BLaER1 treated with 17β-estradiol and CSF1 and Interleukin-3, amounts not matched to agents 10 nM and 100 nM (cell line): Measurements from ENCODE around the gene EPN3.

Experiments used
- H3K27ac ChIP-seq, 11 experiments: shearing (Covaris generic); formaldehyde crosslinking; 2 replicates each; pipeline ENCODE4 v1.8.1; 2022
- H3K27me3 ChIP-seq, 11 experiments: shearing (Covaris generic); formaldehyde crosslinking; 2 replicates each; pipeline ENCODE4 v1.8.1; 2022
- H3K36me3 ChIP-seq, 11 experiments: shearing (Covaris generic); formaldehyde crosslinking; 2 replicates each; pipeline ENCODE4 v1.8.1; 2022
- H3K4me1 ChIP-seq, 10 experiments: shearing (Covaris generic); formaldehyde crosslinking; 2 replicates each; pipeline ENCODE4 v1.8.1; 2022
- H3K4me2 ChIP-seq, 11 experiments: shearing (Covaris generic); formaldehyde crosslinking; 2 replicates each; pipeline ENCODE4 v1.8.1; 2022
- H3K4me3 ChIP-seq, 10 experiments: shearing (Covaris generic); formaldehyde crosslinking; 2 replicates each; pipeline ENCODE4 v1.8.1; 2022
- H3K9ac ChIP-seq, 11 experiments: shearing (Covaris generic); formaldehyde crosslinking; 2 replicates each; pipeline ENCODE4 v1.8.1; 2022
- H3K9me3 ChIP-seq, 11 experiments: shearing (Covaris generic); formaldehyde crosslinking; replicated peaks in 1 of 11; 2 replicates each; pipeline ENCODE4 v1.8.1; 2022
- H4K20me1 ChIP-seq, 11 experiments: shearing (Covaris generic); formaldehyde crosslinking; 2 replicates each; pipeline ENCODE4 v1.8.1; 2022
- Cebpa-rat ChIP-seq, 11 experiments: shearing (Covaris generic); IDR thresholded peaks; 2 replicates each; pipeline ENCODE4 v1.8.1; 2022

Gene EPN3

DNA sequence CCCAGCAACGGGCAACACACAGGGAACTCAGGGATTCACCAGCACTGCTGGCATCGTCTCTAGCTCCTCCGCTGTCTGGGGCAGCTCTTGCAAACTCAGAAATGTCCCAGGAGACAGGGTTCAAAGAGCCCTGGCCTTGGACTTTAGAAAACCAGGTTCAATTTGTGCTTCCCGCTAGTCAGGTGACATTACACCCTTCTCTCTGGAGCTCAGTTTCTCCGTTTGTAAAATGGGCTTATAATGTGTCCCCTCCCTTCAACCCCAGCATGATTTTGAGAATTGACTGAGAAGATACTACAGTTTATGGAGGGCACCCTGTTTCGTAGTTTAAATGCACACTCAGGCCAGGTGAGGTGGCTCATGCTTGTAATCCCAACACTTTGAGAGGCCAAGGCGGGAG is 26.2 kb upstream of the EPN3 start:
- TF ChIP-seq Cebpa-rat (IDR thresholded peaks at IDR 0.05) = no peak
- Histone ChIP-seq H3K27me3 (peaks cover 22 to 46% (median 37%) of the 10 kb centered on the region in 11 experiments), H3K36me3 (no peaks in the 10 kb centered on the region), H3K4me2 (no peak overlapping the region), H3K4me1 (peaks cover 0 to 29% (median 21%) of the 10 kb centered on the region in 10 experiments; a peak in 18 of 20 replicates), H3K9me3 (no peaks in the 10 kb centered on the region), H3K27ac (no peak overlapping the region), H4K20me1 (0 out of 22 replicates have a peak, but pooled peaks cover 0 to 5% (median 0%) of the 10 kb centered on the region in 11 experiments), H3K4me3 (no peak overlapping the region), H3K9ac (no peak overlapping the region)

- H3K4me1 ChIP-seq = peaks cover 0 to 24% (median 19%) of the 10 kb centered on the region in 10 experiments; a peak in 18 of 20 replicates
- H3K4me2 ChIP-seq = peak within 1 kb of the TSS; percentile 48 to 87 (median 76)
- H3K27ac ChIP-seq = no peak within 1 kb of the TSS
- H3K27me3 ChIP-seq = peaks cover 22 to 46% (median 37%) of the 10 kb centered on the region in 11 experiments
- peak within 1 kb of the TSS in 10 of 11 experiments; percentile 23 to 64 (median 41); a peak in 14 of 22 replicates for H3K9ac ChIP-seq
- TF ChIP-seq Cebpa-rat (IDR thresholded peaks at IDR 0.05) = no peak
- H3K9me3 ChIP-seq = no peaks in the 10 kb centered on the region
- H4K20me1 ChIP-seq = 0 out of 22 replicates have a peak, but pooled peaks cover 0 to 5% (median 0%) of the 10 kb centered on the region in 11 experiments
- H3K4me3 ChIP-seq = peak within 1 kb of the TSS; percentile 29 to 67 (median 54)
- H3K36me3 ChIP-seq = no peaks in the 10 kb centered on the region
Observed at GRCh38 chr17:50507871-50508572, 24.5 kb upstream of the EPN3 start, which contains the start of gene MYCBPAP. Gene MYCBPAP (plus strand): TSS chr17:50508439. CDS start chr17:50508675, 236 bp downstream.

DNA sequence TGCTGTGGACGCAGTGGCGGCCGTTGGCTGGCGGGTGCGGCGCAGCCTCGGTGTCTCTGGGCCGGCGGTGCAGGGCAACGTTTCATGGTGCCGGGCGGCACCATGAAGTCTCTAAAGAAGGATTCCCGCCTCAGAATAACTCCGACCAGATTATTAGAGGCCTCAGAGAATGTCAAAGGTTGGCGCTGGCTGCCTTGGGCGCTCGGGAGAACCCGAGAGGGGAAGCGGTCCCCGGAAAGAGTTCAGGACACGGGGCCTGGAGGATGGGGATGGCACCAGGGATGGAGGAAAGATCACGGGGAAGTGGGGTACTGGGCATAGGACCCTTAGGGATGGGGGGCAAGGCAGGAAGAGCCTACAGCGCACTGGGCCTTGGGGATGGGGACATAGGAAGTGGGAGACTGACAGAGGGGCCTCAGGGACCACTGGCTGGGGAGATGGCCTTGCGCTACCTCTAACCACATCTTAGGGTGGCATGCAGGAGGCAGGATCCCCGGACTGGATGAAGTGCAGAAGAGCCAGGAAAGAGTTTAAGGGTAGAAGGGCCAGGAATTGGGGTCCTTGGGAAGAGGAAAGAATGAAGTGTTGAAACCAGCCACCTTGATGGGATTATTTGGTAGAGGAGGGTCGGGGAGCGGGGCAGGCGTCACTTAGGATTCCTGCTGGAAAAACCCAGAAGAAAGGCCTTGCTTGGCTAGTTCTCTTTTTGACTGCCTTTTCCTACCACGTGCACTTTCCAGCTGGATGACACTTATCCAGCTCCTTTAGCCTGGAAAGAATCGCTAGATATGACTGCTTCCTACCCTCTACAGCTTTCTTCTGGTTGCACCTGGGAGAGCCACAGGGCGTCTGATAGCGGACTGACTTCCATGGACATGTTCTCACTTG is 23.7 kb upstream of the EPN3 start:
- TF ChIP-seq Cebpa-rat (IDR thresholded peaks at IDR 0.05) = no peak
- Histone ChIP-seq H3K4me1 (peaks cover 0 to 19% (median 12%) of the 10 kb centered on the region in 10 experiments; a peak in 18 of 20 replicates), H3K9me3 (no peaks in the 10 kb centered on the region), H3K27ac (no peak overlapping the region), H3K4me3 (peak overlapping the region; percentile 29 to 67 (median 54)), H3K9ac (peak overlapping the region in 10 of 11 experiments; percentile 23 to 64 (median 41); a peak in 14 of 22 replicates), H3K36me3 (no peaks in the 10 kb centered on the region), H3K27me3 (peaks cover 22 to 46% (median 37%) of the 10 kb centered on the region in 11 experiments), H4K20me1 (0 out of 22 replicates have a peak, but pooled peaks cover 0 to 5% (median 0%) of the 10 kb centered on the region in 11 experiments), H3K4me2 (peak overlapping the region; percentile 48 to 87 (median 76))

- Histone ChIP-seq H3K4me2 (no peak overlapping the region), H3K9me3 (no peaks in the 10 kb centered on the region), H3K4me3 (no peak overlapping the region), H3K36me3 (no peaks in the 10 kb centered on the region), H3K27ac (no peak overlapping the region), H4K20me1 (0 out of 22 replicates have a peak, but pooled peaks cover 0 to 5% (median 0%) of the 10 kb centered on the region in 11 experiments), H3K9ac (no peak overlapping the region), H3K27me3 (peaks cover 22 to 41% (median 37%) of the 10 kb centered on the region in 11 experiments), H3K4me1 (peaks cover 0 to 28% (median 15%) of the 10 kb centered on the region in 10 experiments; a peak in 15 of 20 replicates)
- TF ChIP-seq Cebpa-rat (IDR thresholded peaks at IDR 0.05) = no peak
Observed at GRCh38 chr17:50511058-50511457, 21.5 kb upstream of the EPN3 start.

- 0 out of 22 replicates have a peak, but pooled peaks cover 0 to 5% (median 0%) of the 10 kb centered on the region in 11 experiments for H4K20me1 ChIP-seq
- no peak overlapping the region for H3K9ac ChIP-seq
- no peak for TF ChIP-seq Cebpa-rat (IDR thresholded peaks at IDR 0.05)
- H3K36me3 ChIP-seq = no peaks in the 10 kb centered on the region
- H3K27ac ChIP-seq = no peak overlapping the region
- no peak overlapping the region for H3K4me2 ChIP-seq
- peaks cover 10 to 17% (median 15%) of the 10 kb centered on the region in 11 experiments for H3K27me3 ChIP-seq
- H3K4me3 ChIP-seq = no peak overlapping the region
- H3K4me1 ChIP-seq = peaks cover 0 to 21% (median 13%) of the 10 kb centered on the region in 10 experiments; a peak in 15 of 20 replicates
- H3K9me3 ChIP-seq = no peaks in the 10 kb centered on the region
Observed at GRCh38 chr17:50513495-50513894, 19.0 kb upstream of the EPN3 start.

GRCh38 chr17:50514388-50514787 is 18.1 kb upstream of the EPN3 start:
- no peak overlapping the region for H3K27ac ChIP-seq
- no peaks in the 10 kb centered on the region for H3K9me3 ChIP-seq
- peaks cover 1 to 8% (median 6%) of the 10 kb centered on the region in 11 experiments; a peak in 18 of 22 replicates for H3K27me3 ChIP-seq
- H3K9ac ChIP-seq = no peak overlapping the region
- no peak for TF ChIP-seq Cebpa-rat (IDR thresholded peaks at IDR 0.05)
- no peaks in the 10 kb centered on the region for H4K20me1 ChIP-seq
- no peaks in the 10 kb centered on the region for H3K36me3 ChIP-seq
- H3K4me2 ChIP-seq = peak overlapping the region in 2 of 11 experiments; percentile 27 to 43; a peak in 2 of 22 replicates
- H3K4me1 ChIP-seq = peaks cover 0 to 16% (median 12%) of the 10 kb centered on the region in 10 experiments; a peak in 15 of 20 replicates
- no peak overlapping the region for H3K4me3 ChIP-seq

DNA sequence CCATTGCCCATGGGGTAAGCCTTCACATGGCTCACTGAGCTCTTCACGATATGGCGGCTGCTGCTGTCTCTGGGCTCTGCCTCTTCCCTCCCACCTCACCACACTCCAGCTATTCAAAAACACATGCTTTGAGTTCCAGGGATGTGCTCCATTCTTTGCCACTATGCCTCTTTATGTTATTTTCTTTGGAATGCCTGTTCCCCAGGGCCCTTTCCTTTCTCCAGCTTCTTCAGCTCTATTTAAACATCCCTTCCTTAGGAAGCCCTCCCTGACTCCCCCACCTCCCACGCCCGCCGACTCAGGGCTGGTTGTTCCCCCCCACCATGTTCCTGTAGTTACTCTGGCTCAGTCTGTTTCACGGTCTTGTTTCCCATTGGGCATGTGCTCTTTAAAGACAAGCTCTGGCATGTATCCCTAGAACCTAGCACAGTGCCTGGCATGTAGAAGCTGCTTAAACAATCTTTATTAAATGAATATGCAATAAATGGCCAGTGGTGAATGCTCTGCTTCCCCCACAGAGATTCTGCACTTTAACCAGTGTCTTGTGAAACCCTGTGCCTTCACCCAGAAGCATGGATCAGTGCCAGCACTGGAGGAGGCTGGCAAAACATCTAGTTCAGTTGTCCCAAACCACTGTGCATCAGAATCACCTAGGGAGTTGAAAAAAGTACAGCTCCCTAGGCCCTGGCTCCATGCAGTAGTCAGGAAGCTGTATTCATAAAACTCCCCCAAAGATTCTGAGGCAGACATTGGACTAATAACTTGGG is 17.4 kb upstream of the EPN3 start:
- H3K9me3 ChIP-seq = no peaks in the 10 kb centered on the region
- no peak for TF ChIP-seq Cebpa-rat (IDR thresholded peaks at IDR 0.05)
- peak overlapping the region in 7 of 11 experiments; percentile 1 to 61 (median 43); a peak in 13 of 22 replicates for H3K4me2 ChIP-seq
- no peaks in the 10 kb centered on the region for H3K36me3 ChIP-seq
- H3K27ac ChIP-seq = no peak overlapping the region
- H3K4me1 ChIP-seq = peaks cover 0 to 16% (median 13%) of the 10 kb centered on the region in 10 experiments; a peak in 15 of 20 replicates
- H3K27me3 ChIP-seq = peaks cover 0 to under 1% (median 0%) of the 10 kb centered on the region in 11 experiments; a peak in 1 of 22 replicates
- no peak overlapping the region for H3K9ac ChIP-seq
- H4K20me1 ChIP-seq = no peaks in the 10 kb centered on the region
- no peak overlapping the region for H3K4me3 ChIP-seq

- Histone ChIP-seq H3K4me1 (peaks cover 0 to 16% (median 13%) of the 10 kb centered on the region in 10 experiments; a peak in 15 of 20 replicates), H3K4me2 (no peak overlapping the region), H3K27me3 (no peaks in the 10 kb centered on the region), H3K27ac (no peak overlapping the region), H3K36me3 (no peaks in the 10 kb centered on the region), H3K4me3 (no peak overlapping the region), H4K20me1 (no peaks in the 10 kb centered on the region), H3K9me3 (no peaks in the 10 kb centered on the region), H3K9ac (no peak overlapping the region)
- TF ChIP-seq Cebpa-rat (IDR thresholded peaks at IDR 0.05) = no peak
Observed at GRCh38 chr17:50517011-50517410, 15.5 kb upstream of the EPN3 start.
